ENCODE data around the gene PPFIA1. TPM values are rescaled to one million over a fixed set of nuclear protein-coding genes. Genes with fewer than 3 reads are reported as not detected.

PPFIA1 gene
- total and polyA plus RNA-seq, 2 of the 13 experiments (the other 11 are each of a cell fraction or from before 2014, with no cell fraction given), result 29.9 to 45.2 TPM

DNA sequence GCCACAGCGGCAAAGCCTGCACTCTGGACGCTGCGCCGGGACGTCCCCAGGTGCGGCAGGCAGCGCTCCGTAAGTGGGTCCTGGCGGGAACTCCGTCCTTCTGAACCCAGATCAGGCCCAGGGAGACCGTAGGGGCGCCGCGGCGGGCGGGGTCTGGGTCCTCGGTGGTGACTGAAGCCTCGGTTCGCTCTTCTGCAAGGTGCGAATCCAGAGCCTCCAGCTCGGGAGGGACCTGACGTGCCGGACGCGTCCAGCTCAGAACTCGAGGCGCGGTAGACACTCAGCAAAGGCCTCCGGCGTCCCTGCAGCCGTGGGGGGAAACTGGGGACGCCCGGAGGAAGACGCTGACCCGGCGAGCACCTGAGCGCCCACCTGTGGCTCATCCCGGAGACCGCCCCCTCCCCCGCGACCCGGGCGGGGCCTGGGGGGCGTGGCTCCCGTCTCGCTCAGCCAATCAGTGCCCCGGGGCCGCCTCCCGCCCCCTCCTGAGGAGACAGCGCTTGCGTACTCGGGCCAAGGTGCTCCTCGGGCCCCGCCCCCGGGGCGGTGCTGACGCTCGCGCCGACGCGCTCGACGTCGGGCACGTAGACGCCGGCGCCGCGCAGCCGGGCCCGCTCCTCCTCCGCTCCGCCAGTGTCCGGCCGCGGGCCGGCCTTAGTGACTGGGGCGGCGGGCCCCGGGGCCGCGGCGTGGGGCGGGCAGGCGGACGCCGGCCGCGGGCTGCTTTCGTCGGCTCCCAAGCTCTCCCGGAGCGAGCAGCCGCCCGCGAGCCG is at the start of gene PPFIA1 (continued):
- TF ChIP-seq, protein P1, sequence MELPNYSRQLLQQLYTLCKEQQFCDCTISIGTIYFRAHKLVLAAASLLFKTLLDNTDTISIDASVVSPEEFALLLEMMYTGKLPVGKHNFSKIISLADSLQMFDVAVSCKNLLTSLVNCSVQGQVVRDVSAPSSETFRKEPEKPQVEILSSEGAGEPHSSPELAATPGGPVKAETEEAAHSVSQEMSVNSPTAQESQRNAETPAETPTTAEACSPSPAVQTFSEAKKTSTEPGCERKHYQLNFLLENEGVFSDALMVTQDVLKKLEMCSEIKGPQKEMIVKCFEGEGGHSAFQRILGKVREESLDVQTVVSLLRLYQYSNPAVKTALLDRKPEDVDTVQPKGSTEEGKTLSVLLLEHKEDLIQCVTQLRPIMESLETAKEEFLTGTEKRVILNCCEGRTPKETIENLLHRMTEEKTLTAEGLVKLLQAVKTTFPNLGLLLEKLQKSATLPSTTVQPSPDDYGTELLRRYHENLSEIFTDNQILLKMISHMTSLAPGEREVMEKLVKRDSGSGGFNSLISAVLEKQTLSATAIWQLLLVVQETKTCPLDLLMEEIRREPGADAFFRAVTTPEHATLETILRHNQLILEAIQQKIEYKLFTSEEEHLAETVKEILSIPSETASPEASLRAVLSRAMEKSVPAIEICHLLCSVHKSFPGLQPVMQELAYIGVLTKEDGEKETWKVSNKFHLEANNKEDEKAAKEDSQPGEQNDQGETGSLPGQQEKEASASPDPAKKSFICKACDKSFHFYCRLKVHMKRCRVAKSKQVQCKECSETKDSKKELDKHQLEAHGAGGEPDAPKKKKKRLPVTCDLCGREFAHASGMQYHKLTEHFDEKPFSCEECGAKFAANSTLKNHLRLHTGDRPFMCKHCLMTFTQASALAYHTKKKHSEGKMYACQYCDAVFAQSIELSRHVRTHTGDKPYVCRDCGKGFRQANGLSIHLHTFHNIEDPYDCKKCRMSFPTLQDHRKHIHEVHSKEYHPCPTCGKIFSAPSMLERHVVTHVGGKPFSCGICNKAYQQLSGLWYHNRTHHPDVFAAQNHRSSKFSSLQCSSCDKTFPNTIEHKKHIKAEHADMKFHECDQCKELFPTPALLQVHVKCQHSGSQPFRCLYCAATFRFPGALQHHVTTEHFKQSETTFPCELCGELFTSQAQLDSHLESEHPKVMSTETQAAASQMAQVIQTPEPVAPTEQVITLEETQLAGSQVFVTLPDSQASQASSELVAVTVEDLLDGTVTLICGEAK (IDR thresholded peaks at IDR 0.05), result no peak
- TF ChIP-seq, protein P1 (CRISPR knock-in tag; IDR thresholded peaks at IDR 0.05), result no peak
- TF ChIP-seq ZNF136 (CRISPR knock-in tag; IDR thresholded peaks at IDR 0.05; ENCODE audit: low read depth) (no peak), ISL2 (CRISPR knock-in tag; IDR thresholded peaks at IDR 0.05) (peak; percentile 56), ZNF431 (CRISPR knock-in tag; IDR thresholded peaks at IDR 0.05; ENCODE audit: borderline replicate concordance, low read depth) (no peak), ATAD3A (CRISPR knock-in tag; IDR thresholded peaks at IDR 0.05) (no peak), MAFG (CRISPR knock-in tag; IDR thresholded peaks at IDR 0.05) (no peak), NFIC (IDR thresholded peaks at IDR 0.05; ENCODE audit: low read length) (no peak), ZNF674 (CRISPR knock-in tag; IDR thresholded peaks at IDR 0.05; ENCODE audit: low read depth) (no peak), ZNF615 (CRISPR knock-in tag; IDR thresholded peaks at IDR 0.05; ENCODE audit: borderline replicate concordance) (no peak), ZEB1 (IDR thresholded peaks at IDR 0.05; ENCODE audit: insufficient replicate concordance, low read depth) (peak; percentile 92), ZNF530 (CRISPR knock-in tag; IDR thresholded peaks at IDR 0.05; ENCODE audit: low read depth) (no peak)
- TF ChIP-seq, protein P2, sequence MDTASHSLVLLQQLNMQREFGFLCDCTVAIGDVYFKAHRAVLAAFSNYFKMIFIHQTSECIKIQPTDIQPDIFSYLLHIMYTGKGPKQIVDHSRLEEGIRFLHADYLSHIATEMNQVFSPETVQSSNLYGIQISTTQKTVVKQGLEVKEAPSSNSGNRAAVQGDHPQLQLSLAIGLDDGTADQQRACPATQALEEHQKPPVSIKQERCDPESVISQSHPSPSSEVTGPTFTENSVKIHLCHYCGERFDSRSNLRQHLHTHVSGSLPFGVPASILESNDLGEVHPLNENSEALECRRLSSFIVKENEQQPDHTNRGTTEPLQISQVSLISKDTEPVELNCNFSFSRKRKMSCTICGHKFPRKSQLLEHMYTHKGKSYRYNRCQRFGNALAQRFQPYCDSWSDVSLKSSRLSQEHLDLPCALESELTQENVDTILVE (CRISPR knock-in tag; IDR thresholded peaks at IDR 0.05), result no peak
- TF ChIP-seq, protein P3, sequence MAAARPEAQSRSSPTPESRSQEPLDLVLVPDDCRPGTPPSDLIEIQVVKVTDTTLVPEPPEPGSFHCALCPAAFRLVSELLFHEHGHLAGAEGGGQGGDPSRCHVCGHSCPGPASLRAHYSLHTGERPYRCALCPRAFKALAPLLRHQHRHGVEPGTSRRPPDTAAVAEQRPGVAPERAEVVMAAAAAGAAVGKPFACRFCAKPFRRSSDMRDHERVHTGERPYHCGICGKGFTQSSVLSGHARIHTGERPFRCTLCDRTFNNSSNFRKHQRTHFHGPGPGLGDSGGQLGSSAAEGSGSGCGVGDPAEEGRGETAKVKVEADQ (CRISPR knock-in tag; IDR thresholded peaks at IDR 0.05; ENCODE audit: borderline replicate concordance), result peak; percentile 70; the same call in 1 of the 2 replicates
- TF ChIP-seq, protein P4, sequence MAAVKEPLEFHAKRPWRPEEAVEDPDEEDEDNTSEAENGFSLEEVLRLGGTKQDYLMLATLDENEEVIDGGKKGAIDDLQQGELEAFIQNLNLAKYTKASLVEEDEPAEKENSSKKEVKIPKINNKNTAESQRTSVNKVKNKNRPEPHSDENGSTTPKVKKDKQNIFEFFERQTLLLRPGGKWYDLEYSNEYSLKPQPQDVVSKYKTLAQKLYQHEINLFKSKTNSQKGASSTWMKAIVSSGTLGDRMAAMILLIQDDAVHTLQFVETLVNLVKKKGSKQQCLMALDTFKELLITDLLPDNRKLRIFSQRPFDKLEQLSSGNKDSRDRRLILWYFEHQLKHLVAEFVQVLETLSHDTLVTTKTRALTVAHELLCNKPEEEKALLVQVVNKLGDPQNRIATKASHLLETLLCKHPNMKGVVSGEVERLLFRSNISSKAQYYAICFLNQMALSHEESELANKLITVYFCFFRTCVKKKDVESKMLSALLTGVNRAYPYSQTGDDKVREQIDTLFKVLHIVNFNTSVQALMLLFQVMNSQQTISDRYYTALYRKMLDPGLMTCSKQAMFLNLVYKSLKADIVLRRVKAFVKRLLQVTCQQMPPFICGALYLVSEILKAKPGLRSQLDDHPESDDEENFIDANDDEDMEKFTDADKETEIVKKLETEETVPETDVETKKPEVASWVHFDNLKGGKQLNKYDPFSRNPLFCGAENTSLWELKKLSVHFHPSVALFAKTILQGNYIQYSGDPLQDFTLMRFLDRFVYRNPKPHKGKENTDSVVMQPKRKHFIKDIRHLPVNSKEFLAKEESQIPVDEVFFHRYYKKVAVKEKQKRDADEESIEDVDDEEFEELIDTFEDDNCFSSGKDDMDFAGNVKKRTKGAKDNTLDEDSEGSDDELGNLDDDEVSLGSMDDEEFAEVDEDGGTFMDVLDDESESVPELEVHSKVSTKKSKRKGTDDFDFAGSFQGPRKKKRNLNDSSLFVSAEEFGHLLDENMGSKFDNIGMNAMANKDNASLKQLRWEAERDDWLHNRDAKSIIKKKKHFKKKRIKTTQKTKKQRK (IDR thresholded peaks at IDR 0.05; ENCODE audit: low read length), result no peak

Measured in HepG2 (cell line).